Dermis blood vessel endothelial cell (primary cell): ENCODE measurements around the gene GNA15. TPM values are rescaled to one million over a fixed set of nuclear protein-coding genes. Genes with fewer than 3 reads are reported as not detected.

Experiments used
- DNase-seq: peaks from one replicate; pipeline ENCODE4 v3.0.0; 2010
- total RNA-seq: library from RNA; depleted of rRNA; stranded (reverse); fragments of >200 nt; gene quantifications from 2 replicates; pipeline ENCODE4 v1.2.3, GENCODE V29; 2014

GNA15 gene
- total RNA-seq, 1 donor from 2014 or later = under 0.01 TPM

DNA sequence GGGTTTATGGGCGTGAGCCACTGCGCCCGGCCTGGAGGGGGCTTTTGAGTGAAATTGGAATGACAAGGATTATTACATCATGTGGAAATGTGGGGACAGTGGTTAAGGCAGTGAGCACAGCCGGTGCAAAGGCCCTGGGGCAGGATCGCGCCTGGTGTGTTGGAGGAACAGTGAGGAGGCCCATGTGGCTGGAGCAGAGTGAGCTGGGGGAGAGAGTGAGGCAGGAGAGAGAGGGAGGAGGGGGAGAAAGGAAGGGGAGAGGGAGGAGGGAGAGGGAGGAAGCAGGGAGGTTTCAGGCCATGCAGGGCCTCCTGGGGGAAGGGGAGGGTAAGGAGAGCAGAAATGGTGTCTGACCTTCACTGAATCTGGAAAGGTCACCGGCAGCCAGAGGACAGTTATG is 77.3 kb downstream of the GNA15 start:
- DNase-seq = no peak

Other genes starting within 250 kb of the GNA15 start
- 5.1 and 6.3 TPM in 2 replicates for gene ZNF57, start 235.1 kb upstream of the GNA15 start, total RNA-seq
- 6.4 and 7.8 TPM in 2 replicates for gene ZNF77, start 191.1 kb upstream of the GNA15 start, total RNA-seq
- 2.0 and 2.7 TPM in 2 replicates for gene TLE6, start 158.5 kb upstream of the GNA15 start, total RNA-seq
- gene TLE2, start 106.8 kb upstream of the GNA15 start, total RNA-seq = 21.8 and 25.7 TPM in 2 replicates
- gene TLE5, start 73.5 kb upstream of the GNA15 start, total RNA-seq = 81.7 and 147 TPM in 2 replicates
- 80.8 and 87.2 TPM in 2 replicates for gene GNA11, start 41.7 kb upstream of the GNA15 start, total RNA-seq
- gene S1PR4, start 42.7 kb downstream of the GNA15 start, total RNA-seq = 2.1 and 2.2 TPM in 2 replicates
- gene NCLN, start 49.9 kb downstream of the GNA15 start, total RNA-seq = 38.3 and 74.5 TPM in 2 replicates
- gene CELF5, start 88.6 kb downstream of the GNA15 start, total RNA-seq = not detected in 2 replicates
- 33.0 and 59.0 TPM in 2 replicates for gene NFIC, start 230.6 kb downstream of the GNA15 start, total RNA-seq